IMR-90 (cell line): Measurements from ENCODE around the gene FLT3. TPM values are rescaled to one million over a fixed set of nuclear protein-coding genes. Genes with fewer than 3 reads are reported as not detected.

ENCODE experiments used
- ATAC-seq: fragments of 200-7000 bp; cut with Tn5 transposase; 2 replicates; pipeline ENCODE4 v1.9.1; 2020; ENCODE audit warnings: low read depth, mild to moderate bottlenecking, moderate library complexity
- BruUV-seq: library from RNA; stranded (reverse); fragments of 400-500 nt; replicated peaks from 2 replicates; lab custom pipeline; 2021; lab: Mats Ljungman, UMichigan
- CTCF ChIA-PET: fragments of 300-600 bp; formaldehyde crosslinking; extraction: SDS; loops from one replicate; lab custom pipeline; 2021; ENCODE audit warnings: antibody characterized with exemption; lab: Yijun Ruan, JAX
- POLR2A ChIA-PET: fragments of 300-600 bp; sonication (Branson Sonifier 250); formaldehyde crosslinking; loops from one replicate; lab custom pipeline; 2022; ENCODE audit warnings: antibody characterized with exemption; ENCODE audit not compliant: unreplicated experiment; lab: Charles Lee
- DNase-seq: peaks from one replicate; pipeline ENCODE4 v3.0.0; 2013
- H2AFZ ChIP-seq: replicated peaks from 2 replicates; pipeline ENCODE3; 2013; ENCODE audit warnings: low read length, mild to moderate bottlenecking; ENCODE audit not compliant: poor library complexity
- H2AK5ac ChIP-seq: 2 replicates; pipeline ENCODE4 v1.6.1; 2013; ENCODE audit warnings: low read depth, low read length, inconsistent platforms
- H2AK9ac ChIP-seq: replicated peaks from 2 replicates; pipeline ENCODE3; 2013; ENCODE audit warnings: mild to moderate bottlenecking, low read depth, low read length, moderate library complexity; ENCODE audit not compliant: poor library complexity
- H2BK120ac ChIP-seq: 2 replicates; pipeline ENCODE4 v1.6.1; 2013; ENCODE audit warnings: low read depth, low read length, inconsistent platforms
- H2BK15ac ChIP-seq: 3 replicates; pipeline ENCODE4 v1.6.1; 2013; ENCODE audit warnings: low read depth, low read length, inconsistent platforms
- H2BK20ac ChIP-seq: 2 replicates; pipeline ENCODE4 v1.6.1; 2013; ENCODE audit warnings: low read depth, mild to moderate bottlenecking, inconsistent platforms, low read length, moderate library complexity
- H2BK5ac ChIP-seq: 2 replicates; pipeline ENCODE4 v1.6.1; 2013; ENCODE audit warnings: mild to moderate bottlenecking, low read depth, low read length, inconsistent platforms; ENCODE audit not compliant: poor library complexity, severe bottlenecking
- H3K14ac ChIP-seq: replicated peaks from 2 replicates; pipeline ENCODE4 v1.6.1; 2013; ENCODE audit warnings: low read depth, low read length, inconsistent platforms
- H3K18ac ChIP-seq: 2 replicates; pipeline ENCODE4 v1.6.1; 2013; ENCODE audit warnings: low read depth, low read length, control low read depth
- H3K23ac ChIP-seq: 2 replicates; pipeline ENCODE4 v1.6.1; 2013; ENCODE audit warnings: low read depth, low read length, inconsistent platforms
- H3K27ac ChIP-seq: 2 replicates; pipeline ENCODE4 v1.5.1; 2013; ENCODE audit warnings: mild to moderate bottlenecking, control low read depth, low read length; ENCODE audit not compliant: insufficient read depth
- H3K27me3 ChIP-seq: 2 replicates; pipeline ENCODE4 v1.6.1; 2013; ENCODE audit warnings: low read length; ENCODE audit not compliant: control insufficient read depth, insufficient read depth
- H3K36me3 ChIP-seq: 2 replicates; pipeline ENCODE4 v1.6.1; 2013; ENCODE audit warnings: low read length, mixed read lengths; ENCODE audit not compliant: control insufficient read depth, insufficient read depth
- H3K4ac ChIP-seq: 2 replicates; pipeline ENCODE4 v1.6.1; 2013; ENCODE audit warnings: low read depth, low read length, inconsistent platforms
- H3K4me1 ChIP-seq: 2 replicates; pipeline ENCODE4 v1.6.1; 2013; ENCODE audit warnings: low read length, mixed read lengths; ENCODE audit not compliant: control insufficient read depth, insufficient read depth
- H3K4me2 ChIP-seq: 2 replicates; pipeline ENCODE4 v1.6.1; 2013; ENCODE audit warnings: low read depth, mild to moderate bottlenecking, control low read depth, low read length, moderate library complexity
- H3K4me3 ChIP-seq: 2 replicates; pipeline ENCODE4 v1.5.1; 2013; ENCODE audit warnings: low read depth, mild to moderate bottlenecking, control low read depth, low read length, moderate library complexity; ENCODE audit not compliant: insufficient read depth
- H3K56ac ChIP-seq: 2 replicates; pipeline ENCODE4 v1.6.1; 2013; ENCODE audit warnings: low read length, inconsistent platforms; ENCODE audit not compliant: insufficient read depth; ENCODE audit errors: extremely low read depth
- H3K79me1 ChIP-seq, 2 experiments: 2 replicates each; pipeline ENCODE4 v1.6.1; 2013; ENCODE audit warnings: low read length in 2 of 2, inconsistent platforms in 1 of 2, low read depth in 1 of 2
- H3K9ac ChIP-seq: 2 replicates; pipeline ENCODE4 v1.6.1; 2013; ENCODE audit warnings: low read depth, low read length, control low read depth
- H3K9me1 ChIP-seq: 2 replicates; pipeline ENCODE4 v1.6.1; 2013; ENCODE audit warnings: low read length, inconsistent platforms; ENCODE audit not compliant: insufficient read depth
- H3K9me3 ChIP-seq: 2 replicates; pipeline ENCODE4 v1.6.1; 2013; ENCODE audit warnings: low read length; ENCODE audit not compliant: control insufficient read depth, insufficient read depth
- H4K20me1 ChIP-seq: 2 replicates; pipeline ENCODE4 v1.6.1; 2013; ENCODE audit warnings: low read length, inconsistent platforms; ENCODE audit not compliant: insufficient read depth
- H4K5ac ChIP-seq: 2 replicates; pipeline ENCODE4 v1.6.1; 2013; ENCODE audit warnings: mild to moderate bottlenecking, low read depth, low read length, control low read depth
- H4K8ac ChIP-seq, 2 experiments: 2 replicates each; pipeline ENCODE4 v1.6.1; 2013; ENCODE audit warnings: low read depth in 2 of 2, low read length in 2 of 2, control low read depth in 1 of 2, inconsistent platforms in 1 of 2
- H4K91ac ChIP-seq: 2 replicates; pipeline ENCODE4 v1.6.1; 2013; ENCODE audit warnings: low read depth, low read length, inconsistent platforms; ENCODE audit not compliant: insufficient read depth
- CEBPB ChIP-seq: IDR thresholded peaks from 2 replicates; pipeline ENCODE4 v1.6.1; 2012; ENCODE audit warnings: low read depth, low read length, improper control_type of control experiment
- CHD1 ChIP-seq: IDR thresholded peaks from 2 replicates; pipeline ENCODE4 v1.6.1; 2012; ENCODE audit warnings: low read depth, low read length, improper control_type of control experiment
- FOS ChIP-seq: fragments of 150-350 bp; IDR thresholded peaks from 2 replicates; pipeline ENCODE4 v1.6.1; 2016; ENCODE audit warnings: low read depth, low read length
- MAFK ChIP-seq: IDR thresholded peaks from 2 replicates; pipeline ENCODE4 v1.6.1; 2012; ENCODE audit warnings: low read depth, low read length, improper control_type of control experiment
- MXI1 ChIP-seq: IDR thresholded peaks from 2 replicates; pipeline ENCODE4 v1.6.1; 2012; ENCODE audit warnings: low read depth, mild to moderate bottlenecking, low read length, moderate library complexity, borderline replicate concordance
- NFE2L2 ChIP-seq: fragments of 150-350 bp; IDR thresholded peaks from 2 replicates; pipeline ENCODE4 v1.6.1; 2016; ENCODE audit warnings: low read depth, mild to moderate bottlenecking, low read length
- POLR2A ChIP-seq: IDR thresholded peaks from 2 replicates; pipeline ENCODE4 v1.6.1; 2012; ENCODE audit warnings: mild to moderate bottlenecking, low read depth, low read length
- RAD21 ChIP-seq: IDR thresholded peaks from 2 replicates; pipeline ENCODE4 v1.6.1; 2012; ENCODE audit warnings: low read length, improper control_type of control experiment
- RFX5 ChIP-seq: IDR thresholded peaks from 2 replicates; pipeline ENCODE4 v1.8.0; 2012; ENCODE audit warnings: low read depth, mild to moderate bottlenecking, low read length, moderate library complexity
- SMC3 ChIP-seq: fragments of 150-350 bp; IDR thresholded peaks from 2 replicates; pipeline ENCODE4 v1.6.1; 2016; ENCODE audit warnings: low read depth, mild to moderate bottlenecking, antibody characterized with exemption, low read length, moderate library complexity
- WGBS, 2 experiments: methylation state at CpG; one replicate each; pipeline versions ENCODE4 v1.1.5 to v1.1.7; 2013; ENCODE audit warnings: missing lambda C conversion rate in 2 of 2; ENCODE audit not compliant: insufficient read length in 1 of 2; ENCODE audit errors: extremely low coverage in 2 of 2; 5-methylcytosine and 5-hydroxymethylcytosine counted together
- dilution Hi-C: fragments of 300-500 bp; cut with HindIII; formaldehyde crosslinking; loops from one replicate; pipeline ENCODE4 v1.14.3; 2018; ENCODE audit warnings: low sequenced_read_pairs; ENCODE audit not compliant: unreplicated experiment
- in situ Hi-C: fragments of 300-500 bp; cut with MboI; formaldehyde crosslinking; loops from 3 replicates; pipeline ENCODE4 v1.14.3; 2019; ENCODE audit warnings: low sequenced_read_pairs, inconsistent platforms, mixed read lengths
- intact Hi-C: fragments of 100-400 bp; cut with micrococcal nuclease; formaldehyde crosslinking; loops from 2 replicates; pipeline ENCODE4 v1.10.0; 2022
- polyA plus RNA-seq, 3 experiments: library from polyadenylated mRNA; depleted of rRNA; stranded (reverse); fragments of >200 nt; gene quantifications; 2 replicates each; pipeline ENCODE4 v1.2.3, GENCODE V29; 2012; ENCODE audit warnings: low replicate concordance in 1 of 3
- total RNA-seq: library from RNA; depleted of rRNA; stranded (reverse); fragments of >200 nt; gene quantifications from 2 replicates; pipeline ENCODE4 v1.2.3, GENCODE V29; 2012
- TF ChIP-seq, protein P1 (sequence below): conservative IDR thresholded peaks from 2 replicates; pipeline ENCODE4 v1.5.1; 2012; ENCODE audit warnings: mild to moderate bottlenecking, low read depth, low read length, improper control_type of control experiment
- TF ChIP-seq, protein P2 (sequence below): fragments of 150-350 bp; IDR thresholded peaks from 2 replicates; pipeline ENCODE4 v1.6.1; 2016; ENCODE audit warnings: low read depth, mild to moderate bottlenecking, low read length, moderate library complexity, borderline replicate concordance

Gene FLT3
- total and polyA plus RNA-seq, 2 of the 4 experiments (the other 2 are of a cell fraction) = not detected

DNA sequence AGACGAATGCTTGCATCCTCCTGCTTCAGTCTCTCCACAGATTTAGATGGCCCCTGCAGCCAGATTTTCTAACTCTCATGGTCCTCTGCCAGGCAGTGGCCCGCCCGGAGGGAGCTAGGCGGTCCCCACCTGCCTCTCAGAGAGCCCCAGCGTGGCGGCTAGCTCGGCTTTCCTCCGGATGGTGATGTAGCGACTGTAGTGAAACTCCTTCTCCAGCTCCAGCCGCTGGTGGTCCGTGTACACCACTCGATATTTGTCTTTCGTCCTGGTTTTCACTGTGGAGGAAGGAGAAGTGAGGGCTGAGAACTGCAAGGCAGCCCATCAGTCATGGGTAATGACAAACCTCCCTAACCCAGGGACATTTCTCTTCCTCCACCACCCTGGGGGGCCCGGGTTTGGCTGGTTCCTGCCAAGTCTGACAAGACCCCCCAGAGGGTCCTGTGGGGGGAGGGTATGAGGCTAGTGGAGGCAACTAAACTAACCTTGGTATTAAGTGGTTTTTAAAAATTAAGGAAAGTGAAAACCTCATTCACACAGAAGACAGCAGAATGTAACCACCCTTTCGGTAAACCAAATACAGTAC lies 135.5 kb downstream of the FLT3 start:
- H3K4ac ChIP-seq = no peak overlapping the region
- in situ Hi-C loops (no loop called here), intact Hi-C loops (no loop called here), dilution Hi-C loops (no loop called here)
- H3K36me3 ChIP-seq = no peaks in the 10 kb centered on the region
- no peak overlapping the region for H4K91ac ChIP-seq
- H2BK20ac ChIP-seq = no peak overlapping the region
- H3K27me3 ChIP-seq = peaks cover 96% of the 10 kb centered on the region
- H3K9me3 ChIP-seq = no peaks in the 10 kb centered on the region; the same call in 1 of the 2 replicates
- WGBS, 2 experiments = no CpG with 5 or more reads among the region's 15 CpGs
- no peak overlapping the region for H3K4me2 ChIP-seq
- H4K20me1 ChIP-seq = peaks cover 4% of the 10 kb centered on the region; the same call in 1 of the 2 replicates
- DNase-seq (no peak), ATAC-seq (no peak)
- H3K4me1 ChIP-seq = peaks cover 3% of the 10 kb centered on the region; the same call in 1 of the 2 replicates
- no peaks in the 10 kb centered on the region for H3K9me1 ChIP-seq
- no peak overlapping the region for H3K14ac ChIP-seq
- H4K8ac ChIP-seq = no peak overlapping the region
- no peak overlapping the region for H3K27ac ChIP-seq
- POLR2A ChIA-PET = no interaction called here
- no peak overlapping the region for H2BK15ac ChIP-seq
- no peak overlapping the region for H2BK120ac ChIP-seq
- H3K23ac ChIP-seq = no peak overlapping the region
- no peak overlapping the region for H4K5ac ChIP-seq
- H3K4me3 ChIP-seq = no peak overlapping the region
- TF ChIP-seq MXI1 = no peak
- TF ChIP-seq, protein P1, sequence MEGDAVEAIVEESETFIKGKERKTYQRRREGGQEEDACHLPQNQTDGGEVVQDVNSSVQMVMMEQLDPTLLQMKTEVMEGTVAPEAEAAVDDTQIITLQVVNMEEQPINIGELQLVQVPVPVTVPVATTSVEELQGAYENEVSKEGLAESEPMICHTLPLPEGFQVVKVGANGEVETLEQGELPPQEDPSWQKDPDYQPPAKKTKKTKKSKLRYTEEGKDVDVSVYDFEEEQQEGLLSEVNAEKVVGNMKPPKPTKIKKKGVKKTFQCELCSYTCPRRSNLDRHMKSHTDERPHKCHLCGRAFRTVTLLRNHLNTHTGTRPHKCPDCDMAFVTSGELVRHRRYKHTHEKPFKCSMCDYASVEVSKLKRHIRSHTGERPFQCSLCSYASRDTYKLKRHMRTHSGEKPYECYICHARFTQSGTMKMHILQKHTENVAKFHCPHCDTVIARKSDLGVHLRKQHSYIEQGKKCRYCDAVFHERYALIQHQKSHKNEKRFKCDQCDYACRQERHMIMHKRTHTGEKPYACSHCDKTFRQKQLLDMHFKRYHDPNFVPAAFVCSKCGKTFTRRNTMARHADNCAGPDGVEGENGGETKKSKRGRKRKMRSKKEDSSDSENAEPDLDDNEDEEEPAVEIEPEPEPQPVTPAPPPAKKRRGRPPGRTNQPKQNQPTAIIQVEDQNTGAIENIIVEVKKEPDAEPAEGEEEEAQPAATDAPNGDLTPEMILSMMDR = no peak
- no peak for TF ChIP-seq NFE2L2
- TF ChIP-seq CEBPB = no peak
- TF ChIP-seq, protein P2, sequence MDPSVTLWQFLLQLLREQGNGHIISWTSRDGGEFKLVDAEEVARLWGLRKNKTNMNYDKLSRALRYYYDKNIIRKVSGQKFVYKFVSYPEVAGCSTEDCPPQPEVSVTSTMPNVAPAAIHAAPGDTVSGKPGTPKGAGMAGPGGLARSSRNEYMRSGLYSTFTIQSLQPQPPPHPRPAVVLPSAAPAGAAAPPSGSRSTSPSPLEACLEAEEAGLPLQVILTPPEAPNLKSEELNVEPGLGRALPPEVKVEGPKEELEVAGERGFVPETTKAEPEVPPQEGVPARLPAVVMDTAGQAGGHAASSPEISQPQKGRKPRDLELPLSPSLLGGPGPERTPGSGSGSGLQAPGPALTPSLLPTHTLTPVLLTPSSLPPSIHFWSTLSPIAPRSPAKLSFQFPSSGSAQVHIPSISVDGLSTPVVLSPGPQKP = no peak
- no peak for TF ChIP-seq FOS
- TF ChIP-seq MAFK = no peak
- TF ChIP-seq POLR2A = no peak
- no peak for TF ChIP-seq RFX5
- TF ChIP-seq SMC3 = no peak
- TF ChIP-seq RAD21 = no peak
- TF ChIP-seq CHD1 = no peak
- no peak overlapping the region for H3K56ac ChIP-seq
- BruUV-seq = no TSS peak
- H3K9ac ChIP-seq = no peak overlapping the region
- H3K79me1 ChIP-seq = no peaks in the 10 kb centered on the region
- CTCF ChIA-PET = interaction anchor here (0.6 to 1.4 kb wide), 3 partner anchors 9 to 19 kb away, joined by 3 to 5 read pairs (median 4); no protein-coding TSS in a partner anchor
- H2BK5ac ChIP-seq = no peak overlapping the region
- peak overlapping the region; percentile 32 for H2AFZ ChIP-seq
- no peak overlapping the region for H2AK9ac ChIP-seq
- H2AK5ac ChIP-seq = no peak overlapping the region
- no peak overlapping the region for H3K18ac ChIP-seq
